Central memory CD8-positive, alpha-beta T cell (primary cell): ENCODE data around the gene ERCC6L2.

Experiments used
- ATAC-seq: fragments of 150-1000 bp; cut with Tn5 transposase; replicated peaks from 2 replicates; pipeline ENCODE4 v1.10.0; 2022; ENCODE audit warnings: mild to moderate bottlenecking, moderate FRiP score, moderate number of reproducible peaks; ENCODE audit not compliant: poor library complexity, severe bottlenecking; ENCODE audit errors: extremely low read depth
- DNase-seq, 2 donors: peaks; one replicate each; pipeline ENCODE4 v3.0.0; 2021; ENCODE audit warnings: low spot score in 2 of 2
- H3K27ac Mint-ChIP-seq: one replicate; pipeline ENCODE4 v1.8.0; 2022; ENCODE audit warnings: low read depth, mild to moderate bottlenecking, moderate library complexity, mixed read lengths
- H3K27me3 Mint-ChIP-seq: one replicate; pipeline ENCODE4 v1.8.0; 2022; ENCODE audit warnings: mixed read lengths
- H3K36me3 Mint-ChIP-seq: one replicate; pipeline ENCODE4 v1.8.0; 2022; ENCODE audit warnings: mild to moderate bottlenecking, moderate library complexity, mixed read lengths; ENCODE audit not compliant: insufficient read depth
- H3K4me1 Mint-ChIP-seq: one replicate; pipeline ENCODE4 v1.8.0; 2022; ENCODE audit warnings: mixed read lengths
- H3K4me3 Mint-ChIP-seq: one replicate; pipeline ENCODE4 v1.8.0; 2022; ENCODE audit warnings: mild to moderate bottlenecking, moderate library complexity, mixed read lengths
- H3K9me3 Mint-ChIP-seq: one replicate; pipeline ENCODE4 v1.8.0; 2022; ENCODE audit warnings: mixed read lengths

ERCC6L2 gene

DNA sequence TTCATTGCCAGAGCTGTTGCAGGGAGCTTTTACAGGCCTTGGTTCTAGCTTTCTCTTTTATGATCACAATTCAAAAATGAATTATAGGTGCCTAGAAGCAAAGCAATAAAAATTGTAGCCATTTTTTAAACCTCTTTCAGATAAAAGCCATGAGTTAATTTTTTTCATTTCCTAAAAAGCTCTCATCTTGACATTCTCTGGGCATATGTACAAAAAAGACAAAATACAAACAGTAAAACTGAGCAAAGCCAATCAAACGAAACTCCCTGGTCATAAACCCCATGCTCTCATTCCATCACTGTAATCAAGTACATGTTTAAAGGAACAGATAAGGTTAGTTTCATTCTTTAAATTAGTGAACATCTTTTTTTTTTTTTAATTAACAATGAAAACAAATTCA is 101.9 kb downstream of the ERCC6L2 start:
- ATAC-seq (no peak), DNase-seq (no peak)
- no peak overlapping the region for H3K4me3 Mint-ChIP-seq
- H3K27ac Mint-ChIP-seq, result no peak overlapping the region
- H3K36me3 Mint-ChIP-seq, result peaks cover 21% of the 10 kb centered on the region
- peaks cover 10% of the 10 kb centered on the region for H3K4me1 Mint-ChIP-seq
- no peaks in the 10 kb centered on the region for H3K27me3 Mint-ChIP-seq
- no peaks in the 10 kb centered on the region for H3K9me3 Mint-ChIP-seq

DNA sequence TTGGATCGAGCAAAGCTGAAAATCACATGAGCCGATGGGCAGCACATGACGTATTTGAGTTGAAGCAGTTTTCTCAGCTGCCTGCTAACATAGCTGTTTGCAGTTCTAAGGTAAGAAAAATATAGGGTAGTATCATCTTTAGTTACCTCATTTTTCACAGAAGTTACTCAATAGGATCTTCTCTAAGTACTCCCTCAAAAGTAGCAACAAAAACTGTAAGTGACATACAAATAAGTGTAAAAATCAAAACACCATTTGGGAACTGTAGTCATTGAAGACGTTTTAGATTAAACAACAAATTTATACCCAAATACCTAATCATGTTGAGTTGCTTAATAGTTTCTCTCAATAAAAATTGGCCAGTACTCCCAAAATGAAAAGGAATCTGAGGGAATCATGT is 102.6 kb downstream of the ERCC6L2 start:
- DNase-seq (no peak), ATAC-seq (no peak)
- Mint-ChIP-seq H3K9me3 (no peaks in the 10 kb centered on the region), H3K4me3 (no peak overlapping the region), H3K27ac (no peak overlapping the region), H3K27me3 (no peaks in the 10 kb centered on the region), H3K4me1 (peaks cover 11% of the 10 kb centered on the region), H3K36me3 (peaks cover 16% of the 10 kb centered on the region)

DNA sequence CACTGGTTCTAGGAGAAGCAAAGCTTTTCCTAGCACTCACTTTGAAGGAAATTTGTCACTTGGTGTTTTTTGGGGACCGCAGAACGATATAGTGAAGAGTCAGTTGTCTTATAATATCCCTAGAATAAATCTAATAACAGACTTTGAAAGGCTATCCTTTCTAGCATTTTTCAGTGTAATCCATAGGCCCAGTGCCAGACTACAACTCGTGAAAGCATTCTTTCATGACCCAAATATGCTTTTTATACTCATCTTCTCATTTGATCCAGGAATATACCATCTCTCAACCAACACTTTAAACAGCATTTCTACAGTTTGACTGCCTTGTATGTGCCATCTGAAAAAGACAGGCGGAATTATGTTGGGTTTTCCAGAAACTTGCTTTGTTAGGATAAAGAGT is 104.0 kb downstream of the ERCC6L2 start:
- H3K9me3 Mint-ChIP-seq, result no peaks in the 10 kb centered on the region
- DNase-seq (no peak), ATAC-seq (no peak)
- H3K36me3 Mint-ChIP-seq, result peaks cover 14% of the 10 kb centered on the region
- H3K27ac Mint-ChIP-seq, result peak overlapping the region; percentile 4
- peaks cover 11% of the 10 kb centered on the region for H3K4me1 Mint-ChIP-seq
- no peaks in the 10 kb centered on the region for H3K27me3 Mint-ChIP-seq
- H3K4me3 Mint-ChIP-seq, result no peak overlapping the region

DNA sequence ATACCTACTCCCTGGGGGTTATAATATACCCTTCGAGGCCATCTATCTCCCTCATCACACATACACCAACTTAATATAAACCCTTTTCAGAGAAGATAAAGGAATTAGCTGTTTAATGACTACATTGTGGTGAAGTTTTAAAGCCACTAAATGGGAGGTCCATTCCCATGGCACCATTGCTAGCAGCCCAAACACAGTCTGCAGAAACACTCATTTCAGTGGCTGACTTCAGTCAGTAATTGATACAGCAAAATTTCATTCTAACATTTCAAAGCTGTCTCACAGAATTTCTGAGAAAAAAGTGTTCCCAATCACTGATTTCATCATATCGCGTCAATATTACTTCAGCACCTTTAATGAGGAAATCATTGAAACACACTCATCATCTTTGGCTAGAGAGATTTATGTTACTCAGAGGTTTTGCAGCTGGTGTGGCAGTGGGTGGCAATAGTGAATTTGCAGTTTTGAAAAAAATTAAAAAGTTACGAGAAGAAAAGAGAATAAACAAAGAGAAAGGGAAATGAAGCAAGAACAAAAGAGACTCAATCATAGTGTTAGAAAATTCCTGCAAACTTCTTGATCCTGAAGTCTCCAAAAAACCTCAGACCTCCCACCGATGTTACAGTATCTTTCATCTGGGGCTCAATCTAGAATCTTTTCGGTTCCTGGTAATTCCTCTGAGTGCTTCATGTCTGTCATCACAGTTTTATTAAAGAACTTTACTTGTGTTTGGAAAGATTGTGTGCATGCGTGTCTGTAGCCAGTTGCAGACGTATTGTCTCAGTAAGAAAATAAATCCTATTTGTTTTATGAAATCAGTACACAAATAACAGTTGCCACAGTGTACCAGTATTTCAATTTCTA is 105.0 kb downstream of the ERCC6L2 start:
- Mint-ChIP-seq H3K36me3 (peaks cover 16% of the 10 kb centered on the region), H3K4me1 (peaks cover 11% of the 10 kb centered on the region), H3K27ac (no peak overlapping the region), H3K9me3 (no peaks in the 10 kb centered on the region), H3K27me3 (no peaks in the 10 kb centered on the region), H3K4me3 (no peak overlapping the region)
- ATAC-seq (no peak), DNase-seq (no peak)

DNA sequence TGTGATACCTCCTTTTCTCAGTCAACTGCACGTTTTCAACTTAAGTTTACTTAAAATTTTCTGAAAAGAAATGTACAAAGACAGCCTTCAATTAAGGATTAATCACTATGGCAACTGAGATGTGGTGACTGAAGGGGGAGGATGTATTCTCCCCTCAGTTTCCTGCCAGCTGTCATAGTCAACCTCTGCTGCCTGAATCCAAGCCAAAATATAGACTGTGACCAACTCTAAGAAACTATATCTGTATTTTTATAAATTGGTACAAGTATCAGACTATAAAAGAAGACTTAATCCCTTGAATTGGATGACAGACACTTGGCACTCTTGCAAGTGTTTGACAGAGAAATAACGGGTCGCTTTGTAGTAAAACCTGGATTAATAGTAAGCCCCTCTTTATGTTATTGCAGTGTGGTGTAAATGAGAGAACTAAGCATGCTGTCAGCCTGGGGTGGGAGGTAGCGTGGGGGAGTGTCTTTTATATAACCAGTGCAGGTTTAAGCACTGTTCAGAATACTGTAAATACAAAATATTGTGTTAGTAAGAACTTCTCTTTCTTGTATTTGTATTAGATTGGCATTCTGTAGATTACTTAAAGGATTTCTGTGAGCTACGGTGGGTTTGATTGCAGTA is 106.4 kb downstream of the ERCC6L2 start:
- no peak overlapping the region for H3K4me3 Mint-ChIP-seq
- peak overlapping the region; percentile 44 for H3K27ac Mint-ChIP-seq

DNA sequence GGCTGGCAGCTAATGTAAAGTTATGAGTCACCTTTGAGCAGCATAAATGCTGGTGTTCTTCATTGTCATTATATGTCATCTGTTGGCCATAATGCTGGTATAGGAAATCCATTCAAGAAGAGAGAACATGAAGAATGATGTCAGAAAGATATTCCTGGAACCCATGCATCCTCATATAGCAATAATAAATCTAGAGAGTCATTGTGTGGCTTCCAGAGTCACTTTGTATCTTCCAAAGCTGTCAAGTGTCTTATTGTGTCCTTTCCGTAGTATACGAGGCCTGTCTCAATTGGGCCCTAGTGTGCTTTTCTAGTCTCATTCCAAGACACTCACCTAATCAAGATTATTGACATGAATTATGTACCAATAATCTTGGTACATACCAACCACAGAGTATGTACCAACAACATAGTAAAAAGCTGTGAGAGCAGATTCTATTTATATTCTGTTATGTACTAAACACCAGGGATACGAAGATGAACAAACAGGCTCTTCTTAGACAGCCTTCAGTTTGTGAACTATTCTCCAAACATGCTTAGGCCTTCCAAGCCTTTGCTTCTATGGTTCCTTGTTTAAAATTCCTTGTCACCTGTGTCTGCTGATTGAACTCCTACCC is 110.1 kb downstream of the ERCC6L2 start:
- peaks cover 11% of the 10 kb centered on the region for H3K4me1 Mint-ChIP-seq
- peaks cover 5% of the 10 kb centered on the region for H3K36me3 Mint-ChIP-seq
- no peak overlapping the region for H3K4me3 Mint-ChIP-seq
- DNase-seq (no peak), ATAC-seq (no peak)
- H3K27ac Mint-ChIP-seq, result no peak overlapping the region
- H3K27me3 Mint-ChIP-seq, result no peaks in the 10 kb centered on the region
- no peaks in the 10 kb centered on the region for H3K9me3 Mint-ChIP-seq

More for the DNA sequence above, 106.4 kb downstream of the ERCC6L2 start:
- Mint-ChIP-seq H3K36me3 (peaks cover 16% of the 10 kb centered on the region), H3K9me3 (no peaks in the 10 kb centered on the region), H3K27me3 (no peaks in the 10 kb centered on the region), H3K4me1 (peaks cover 11% of the 10 kb centered on the region)
- ATAC-seq (peak; percentile 84), DNase-seq (no peak)

DNA sequence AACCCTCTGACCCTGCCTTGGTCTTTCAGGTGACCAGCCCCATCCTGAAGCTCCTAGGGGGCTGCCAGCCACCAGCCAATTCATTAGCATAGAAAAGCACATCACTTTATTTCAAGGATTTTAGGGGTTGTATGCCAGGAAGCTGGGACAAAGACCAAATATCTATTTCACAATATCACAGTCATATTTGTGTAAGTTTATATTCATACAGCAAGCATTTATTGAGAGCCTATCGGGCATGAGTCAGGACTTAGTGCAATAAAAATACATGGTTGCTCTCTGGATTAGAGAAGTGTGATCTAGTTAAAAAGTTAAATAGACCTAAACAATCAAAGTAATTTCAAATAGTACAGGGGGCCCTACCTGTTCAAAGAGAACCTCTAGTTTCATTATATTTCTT is 113.8 kb downstream of the ERCC6L2 start:
- Mint-ChIP-seq H3K4me1 (no peaks in the 10 kb centered on the region), H3K9me3 (no peaks in the 10 kb centered on the region), H3K36me3 (peaks cover 3% of the 10 kb centered on the region), H3K4me3 (no peak overlapping the region), H3K27ac (no peak overlapping the region), H3K27me3 (no peaks in the 10 kb centered on the region)
- ATAC-seq (no peak), DNase-seq (no peak)

DNA sequence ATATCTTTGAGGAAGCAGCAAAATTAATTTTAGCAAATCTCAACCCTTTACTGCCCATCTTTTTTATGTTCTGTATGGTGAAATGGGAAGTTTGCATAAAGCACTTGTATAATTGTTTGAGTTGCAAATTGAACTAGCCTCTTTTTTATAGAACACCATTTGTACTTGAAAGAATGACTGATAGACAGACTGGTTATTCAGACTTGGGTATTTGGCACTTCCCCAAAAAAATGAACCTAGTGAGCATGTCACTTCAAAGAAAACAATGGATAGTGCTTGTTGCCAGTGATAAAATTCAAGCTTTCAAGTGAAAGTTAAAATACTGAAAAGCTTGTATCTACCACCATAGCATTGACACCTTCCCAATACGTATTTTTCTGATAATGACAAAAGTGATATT is 115.8 kb downstream of the ERCC6L2 start:
- H3K27me3 Mint-ChIP-seq, result no peaks in the 10 kb centered on the region
- no peaks in the 10 kb centered on the region for H3K4me1 Mint-ChIP-seq
- no peak for DNase-seq
- no peaks in the 10 kb centered on the region for H3K9me3 Mint-ChIP-seq
- no peak for ATAC-seq
- H3K27ac Mint-ChIP-seq, result no peak overlapping the region
- no peak overlapping the region for H3K4me3 Mint-ChIP-seq
- no peaks in the 10 kb centered on the region for H3K36me3 Mint-ChIP-seq

DNA sequence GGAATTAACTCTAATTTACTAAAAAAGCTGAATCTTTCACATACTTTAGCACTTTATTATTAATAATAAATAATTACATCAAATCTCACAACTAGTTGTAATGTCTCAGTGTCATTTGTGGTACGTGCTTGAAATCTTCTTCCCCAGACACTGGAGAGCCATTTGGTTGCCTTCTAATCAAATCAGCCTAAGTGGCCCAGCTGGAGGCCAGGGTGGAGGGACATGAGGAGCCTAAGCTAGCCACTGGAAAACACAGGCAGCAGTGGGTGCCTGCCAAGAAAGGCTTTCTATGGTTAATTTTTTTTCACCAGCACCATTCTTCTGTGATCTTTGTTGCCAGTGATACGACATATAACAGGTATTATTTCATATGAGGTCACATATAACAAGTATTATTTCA is 117.0 kb downstream of the ERCC6L2 start:
- ATAC-seq (no peak), DNase-seq (no peak)
- Mint-ChIP-seq H3K9me3 (no peaks in the 10 kb centered on the region), H3K27me3 (no peaks in the 10 kb centered on the region), H3K27ac (no peak overlapping the region), H3K36me3 (no peaks in the 10 kb centered on the region), H3K4me1 (no peaks in the 10 kb centered on the region), H3K4me3 (no peak overlapping the region)

DNA sequence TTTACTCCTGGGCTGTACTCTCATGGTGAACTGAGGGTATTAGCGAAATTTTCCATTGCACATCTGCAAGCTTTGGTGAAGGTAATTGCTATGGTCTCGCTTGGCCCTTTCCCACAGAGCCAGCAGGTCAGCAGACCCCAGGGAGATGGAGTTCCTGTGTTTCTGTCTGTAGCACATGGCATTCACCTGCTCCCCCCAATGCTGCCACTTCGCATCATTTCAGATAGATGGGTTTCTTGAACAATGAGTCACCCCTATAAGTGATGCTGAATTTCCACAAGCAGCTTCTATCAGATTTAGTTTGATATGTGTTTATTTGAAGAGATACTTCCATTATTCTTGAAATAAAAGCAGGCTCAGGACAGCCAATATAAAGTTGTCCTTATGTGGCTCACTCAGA is 117.8 kb downstream of the ERCC6L2 start:
- H3K4me1 Mint-ChIP-seq, result no peaks in the 10 kb centered on the region
- DNase-seq (no peak), ATAC-seq (no peak)
- no peak overlapping the region for H3K4me3 Mint-ChIP-seq
- H3K27me3 Mint-ChIP-seq, result no peaks in the 10 kb centered on the region
- no peak overlapping the region for H3K27ac Mint-ChIP-seq
- H3K9me3 Mint-ChIP-seq, result no peaks in the 10 kb centered on the region
- no peaks in the 10 kb centered on the region for H3K36me3 Mint-ChIP-seq

DNA sequence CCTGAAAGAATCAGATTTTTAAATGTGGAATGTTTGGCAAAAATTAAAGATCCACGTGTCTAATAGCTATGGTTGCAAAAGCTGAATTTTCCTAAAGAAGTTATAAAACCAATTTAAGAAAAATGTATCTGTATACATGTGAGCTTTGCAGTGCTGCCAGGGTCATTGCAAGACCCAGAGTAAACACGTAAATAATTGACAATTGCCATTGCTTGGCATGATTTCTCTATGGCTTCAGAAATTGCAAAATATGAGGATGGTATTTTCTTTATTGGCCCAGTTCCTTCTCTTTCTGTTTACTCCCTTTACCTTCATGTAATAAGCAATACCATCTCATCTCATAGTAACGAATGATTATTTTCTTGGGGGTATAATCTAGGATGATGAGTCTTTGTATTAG is 123.9 kb downstream of the ERCC6L2 start:
- DNase-seq (no peak), ATAC-seq (no peak)
- peaks cover under 1% of the 10 kb centered on the region for H3K36me3 Mint-ChIP-seq
- H3K27ac Mint-ChIP-seq, result no peak overlapping the region
- H3K27me3 Mint-ChIP-seq, result no peaks in the 10 kb centered on the region
- no peaks in the 10 kb centered on the region for H3K9me3 Mint-ChIP-seq
- H3K4me3 Mint-ChIP-seq, result no peak overlapping the region
- H3K4me1 Mint-ChIP-seq, result no peaks in the 10 kb centered on the region

DNA sequence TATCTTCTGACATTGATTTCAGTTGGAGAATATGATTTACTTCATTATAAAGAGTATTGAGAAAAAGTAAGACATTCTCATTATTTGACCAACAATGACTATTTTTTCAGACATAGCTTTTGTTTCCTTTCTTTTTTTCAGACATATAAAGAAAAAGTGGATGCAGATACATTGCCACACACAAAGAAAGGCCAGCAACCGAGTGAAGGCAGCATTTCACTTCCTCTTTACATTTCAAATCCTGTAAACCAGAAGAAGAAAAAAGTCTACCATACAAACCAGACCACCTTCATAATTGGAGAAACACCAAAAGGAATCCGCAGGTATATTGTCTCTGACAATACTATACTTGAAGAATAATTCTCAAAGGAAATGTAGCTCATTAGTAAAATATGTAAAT is 128.9 kb downstream of the ERCC6L2 start:
- Mint-ChIP-seq H3K27me3 (no peaks in the 10 kb centered on the region), H3K27ac (no peak overlapping the region), H3K4me1 (peaks cover 9% of the 10 kb centered on the region), H3K9me3 (no peaks in the 10 kb centered on the region), H3K4me3 (no peak overlapping the region), H3K36me3 (peaks cover 2% of the 10 kb centered on the region)
- DNase-seq (no peak), ATAC-seq (no peak)
